HepG2 (cell line): ENCODE measurements around the gene EYA3. TPM values are rescaled to one million over a fixed set of nuclear protein-coding genes. Genes with fewer than 3 reads are reported as not detected.

Experiments used
- ATAC-seq: fragments of 200-7000 bp; cut with Tn5 transposase; 3 replicates; pipeline ENCODE4 v1.9.1; 2020; ENCODE audit warnings: mild to moderate bottlenecking, moderate library complexity
- BruUV-seq: library from RNA; stranded (reverse); fragments of 400-500 nt; replicated peaks from 2 replicates; lab custom pipeline; 2021; lab: Mats Ljungman, UMichigan
- CTCF ChIA-PET: fragments of 300-600 bp; formaldehyde crosslinking; extraction: SDS; loops from one replicate; lab custom pipeline; 2021; ENCODE audit warnings: low total read pairs, inconsistent platforms, low intra/inter-chr PET ratio; lab: Yijun Ruan, JAX
- POLR2A ChIA-PET: fragments of 350-600 bp; sonication (Branson Sonifier 250); formaldehyde crosslinking; loops from one replicate; lab custom pipeline; 2020; ENCODE audit warnings: antibody characterized with exemption, inconsistent platforms; lab: Yijun Ruan, JAX
- DNase-seq: peaks from one replicate; pipeline ENCODE4 v3.0.0-alpha.2; 2015; ENCODE audit warnings: low spot score
- FAIRE-seq: peaks from 3 replicates; lab custom pipeline; 2011; peaks lifted over from hg19 to GRCh38; lab: Jason Lieb, UNC
- H2AFZ ChIP-seq: one replicate; pipeline ENCODE4 v1.6.1; 2011; ENCODE audit warnings: low read length, inconsistent platforms
- H3K27ac ChIP-seq: fragments of 300-600 bp; 3 replicates; pipeline ENCODE4 v1.8.0; 2011; ENCODE audit warnings: mixed run types, mild to moderate bottlenecking, mixed read lengths, low read length, inconsistent platforms; ENCODE audit not compliant: insufficient read depth; ENCODE audit errors: extremely low read length
- H3K27me3 ChIP-seq, 2 experiments: fragments of 200-600 bp in 1 of 2; 2 replicates in 1 of 2; 3 replicates in 1 of 2; pipeline versions ENCODE4 v1.6.0 to v1.8.0; 2011; ENCODE audit warnings: low read length in 2 of 2, mild to moderate bottlenecking in 2 of 2, moderate library complexity in 2 of 2, inconsistent platforms in 1 of 2; ENCODE audit not compliant: insufficient read depth in 2 of 2, control insufficient read depth in 1 of 2
- H3K36me3 ChIP-seq, 2 experiments: fragments of 200-600 bp in 1 of 2; replicated peaks in 1 of 2; 2 replicates in 1 of 2; 3 replicates in 1 of 2; pipeline versions ENCODE4 v1.5.1 to v1.8.0; 2011; ENCODE audit warnings: low read length in 2 of 2, inconsistent platforms in 1 of 2; ENCODE audit not compliant: insufficient read depth in 2 of 2, control insufficient read depth in 1 of 2
- H3K4me1 ChIP-seq: 2 replicates; pipeline ENCODE4 v1.5.1; 2012; ENCODE audit warnings: low read length, inconsistent platforms; ENCODE audit not compliant: insufficient read depth
- H3K4me2 ChIP-seq: 2 replicates; pipeline ENCODE4 v1.6.0; 2011; ENCODE audit warnings: low read depth, low read length, inconsistent platforms
- H3K4me3 ChIP-seq, 3 experiments: fragments of 200-600 bp in 1 of 3; sonication (generic), shearing (Covaris generic) in 1 of 3; replicated peaks in 1 of 3; 2 replicates each; pipeline ENCODE4 v1.5.1; 2011 to 2016; ENCODE audit warnings: low read length in 3 of 3, inconsistent platforms in 2 of 3, low read depth in 2 of 3, mild to moderate bottlenecking in 2 of 3, control low read depth in 1 of 3, mixed read lengths in 1 of 3; ENCODE audit not compliant: insufficient read depth in 1 of 3
- H3K79me2 ChIP-seq: one replicate; pipeline ENCODE4 v1.6.1; 2011; ENCODE audit warnings: low read length, inconsistent platforms; ENCODE audit not compliant: insufficient read depth
- H3K9ac ChIP-seq: 2 replicates; pipeline ENCODE4 v1.6.0; 2011; ENCODE audit warnings: mild to moderate bottlenecking, low read depth, low read length, inconsistent platforms; ENCODE audit not compliant: insufficient read depth
- H3K9me3 ChIP-seq: 2 replicates; pipeline ENCODE4 v1.5.1; 2012; ENCODE audit warnings: mild to moderate bottlenecking, low read length
- H4K20me1 ChIP-seq: 2 replicates; pipeline ENCODE4 v1.6.0; 2011; ENCODE audit warnings: inconsistent platforms, mild to moderate bottlenecking, low read length, moderate library complexity; ENCODE audit not compliant: insufficient read depth
- EHMT2 ChIP-seq: fragments of 200-600 bp; sonication (generic); IDR thresholded peaks from 2 replicates; pipeline ENCODE4 v1.7.0; 2017; ENCODE audit warnings: antibody characterized with exemption, low read depth, low read length, borderline replicate concordance
- GRHL1 ChIP-seq: sonication (generic); formaldehyde crosslinking; conservative IDR thresholded peaks from 2 replicates; pipeline ENCODE4 v1.8.0; 2022; ENCODE audit warnings: missing genetic modification reagents
- SNAPC2 ChIP-seq: sonication (generic); formaldehyde crosslinking; IDR thresholded peaks from 2 replicates; pipeline ENCODE4 v1.8.1; 2022; ENCODE audit warnings: mild to moderate bottlenecking, missing genetic modification reagents
- SOX13 ChIP-seq, 3 experiments: fragments of 450-650 bp in 1 of 3; sonication (generic) in 1 of 3; formaldehyde crosslinking in 1 of 3; IDR thresholded peaks in 2 of 3; conservative IDR thresholded peaks in 1 of 3; 2 replicates each; pipeline versions ENCODE4 v1.5.0 to v1.6.1; 2016 to 2020; ENCODE audit warnings: antibody characterized with exemption in 1 of 3, mild to moderate bottlenecking in 1 of 3, missing compliant biosample characterization in 1 of 3, missing genetic modification reagents in 1 of 3, moderate library complexity in 1 of 3
- ZNF225 ChIP-seq: sonication (generic); formaldehyde crosslinking; IDR thresholded peaks from 2 replicates; pipeline ENCODE4 v1.4.0; 2020; ENCODE audit warnings: mild to moderate bottlenecking, missing genetic modification reagents
- ZNF737 ChIP-seq: sonication (generic); formaldehyde crosslinking; IDR thresholded peaks from 2 replicates; pipeline ENCODE4 v1.5.0; 2020; ENCODE audit warnings: missing genetic modification reagents, mild to moderate bottlenecking, borderline replicate concordance
- WGBS: methylation state at CpG from one replicate; pipeline ENCODE4 v1.1.6; 2017; ENCODE audit warnings: low lambda C conversion rate; 5-methylcytosine and 5-hydroxymethylcytosine counted together
- in situ Hi-C: cut with HindIII; loops from 2 replicates; pipeline ENCODE4 v1.10.0; 2017; ENCODE audit warnings: low pct_unique_long_range_greater_than_20kb; ENCODE audit not compliant: extremely low pct_ligation_motif_present
- intact Hi-C: fragments of 100-400 bp; cut with micrococcal nuclease; formaldehyde crosslinking; loops from one replicate; pipeline ENCODE4 v1.10.0; 2022; ENCODE audit not compliant: unreplicated experiment
- polyA plus RNA-seq, 8 experiments: library from polyadenylated mRNA; depleted of rRNA in 3 of 8; stranded (reverse) in 7 of 8; unstranded in 1 of 8; fragments of >200 nt; fragmentation: Illumina TruSeq in 4 of 8; extraction: Trizol in 4 of 8; gene quantifications; 2 replicates each; pipeline versions ENCODE4 v1.2.1 to v1.2.3, GENCODE V29; 2011 to 2016; ENCODE audit warnings: low read depth in 4 of 8, missing spikeins in 1 of 8, mixed read lengths in 1 of 8; ENCODE audit not compliant: insufficient read depth in 1 of 8
- total RNA-seq, 5 experiments: library from RNA; depleted of rRNA; stranded (reverse); fragments of >200 nt; fragmentation: Illumina TruSeq; extraction: Trizol; gene quantifications; 2 replicates each; pipeline ENCODE4 v1.2.3, GENCODE V29; 2016; ENCODE audit warnings: low read depth in 1 of 5
- TF ChIP-seq, protein P1 (sequence below): IDR thresholded peaks from 2 replicates; pipeline ENCODE4 v1.6.1; 2016; ENCODE audit warnings: low read depth
- TF ChIP-seq, protein P2 (sequence below): sonication (generic); formaldehyde crosslinking; conservative IDR thresholded peaks from 2 replicates; pipeline ENCODE4 v1.8.1; 2023; ENCODE audit warnings: missing genetic modification reagents

EYA3 gene
- total and polyA plus RNA-seq, 2 of the 13 experiments (the other 11 are each of a cell fraction or from before 2014, with no cell fraction given) = 13.9 to 19.7 TPM

DNA sequence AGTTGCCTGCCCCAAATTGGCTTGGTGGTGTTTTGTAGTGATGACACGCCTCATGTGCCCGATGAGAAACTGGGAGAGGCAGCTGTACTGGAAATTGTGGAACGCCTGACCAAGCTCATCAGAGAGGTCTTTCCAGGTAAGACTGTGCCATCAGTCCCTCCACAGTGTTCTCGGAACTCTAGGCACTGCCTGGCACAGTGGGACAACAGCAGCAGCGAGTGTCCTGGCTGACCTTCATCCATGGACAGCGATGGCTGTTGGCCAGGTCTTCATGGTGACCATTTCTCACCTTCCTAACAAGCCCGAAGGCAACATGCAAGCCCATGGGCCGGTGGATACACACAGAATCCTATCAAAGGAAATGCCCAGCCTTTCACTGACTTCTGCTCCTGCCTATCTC is 139.4 kb downstream of the EYA3 start:
- POLR2A ChIA-PET = no interaction called here

More for the DNA sequence above, 139.4 kb downstream of the EYA3 start:
- in situ Hi-C loops = no loop called here
- no peaks in the 10 kb centered on the region for H3K9me3 ChIP-seq
- ATAC-seq (no peak), DNase-seq (no peak), FAIRE-seq (no peak)
- no peak overlapping the region for H3K27ac ChIP-seq
- H2AFZ ChIP-seq = no peak overlapping the region
- H3K4me3 ChIP-seq = no peak overlapping the region
- no peaks in the 10 kb centered on the region for H3K79me2 ChIP-seq
- CTCF ChIA-PET = no interaction called here
- H3K4me2 ChIP-seq = no peak overlapping the region
- no TSS peak for BruUV-seq
- WGBS = 83% methylated on average over 4 of the region's 8 CpGs
- intact Hi-C loops = no loop called here
- TF ChIP-seq EHMT2 (no peak), ZNF737 (CRISPR knock-in tag) (no peak), GRHL1 (CRISPR knock-in tag) (no peak), SNAPC2 (no peak), SOX13 (IDR thresholded peaks at IDR 0.05) (no peak), SOX13 (CRISPR knock-in tag; conservative IDR thresholded peaks at IDR 0.05 in 1 of 2, IDR thresholded peaks at IDR 0.05 in 1 of 2) (no peak), ZNF225 (CRISPR knock-in tag) (no peak)
- TF ChIP-seq, protein P1, sequence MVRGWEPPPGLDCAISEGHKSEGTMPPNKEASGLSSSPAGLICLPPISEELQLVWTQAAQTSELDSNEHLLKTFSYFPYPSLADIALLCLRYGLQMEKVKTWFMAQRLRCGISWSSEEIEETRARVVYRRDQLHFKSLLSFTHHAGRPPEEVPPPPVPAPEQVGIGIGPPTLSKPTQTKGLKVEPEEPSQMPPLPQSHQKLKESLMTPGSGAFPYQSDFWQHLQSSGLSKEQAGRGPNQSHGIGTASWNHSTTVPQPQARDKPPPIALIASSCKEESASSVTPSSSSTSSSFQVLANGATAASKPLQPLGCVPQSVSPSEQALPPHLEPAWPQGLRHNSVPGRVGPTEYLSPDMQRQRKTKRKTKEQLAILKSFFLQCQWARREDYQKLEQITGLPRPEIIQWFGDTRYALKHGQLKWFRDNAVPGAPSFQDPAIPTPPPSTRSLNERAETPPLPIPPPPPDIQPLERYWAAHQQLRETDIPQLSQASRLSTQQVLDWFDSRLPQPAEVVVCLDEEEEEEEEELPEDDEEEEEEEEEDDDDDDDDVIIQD (CRISPR knock-in tag) = no peak
- TF ChIP-seq, protein P2, sequence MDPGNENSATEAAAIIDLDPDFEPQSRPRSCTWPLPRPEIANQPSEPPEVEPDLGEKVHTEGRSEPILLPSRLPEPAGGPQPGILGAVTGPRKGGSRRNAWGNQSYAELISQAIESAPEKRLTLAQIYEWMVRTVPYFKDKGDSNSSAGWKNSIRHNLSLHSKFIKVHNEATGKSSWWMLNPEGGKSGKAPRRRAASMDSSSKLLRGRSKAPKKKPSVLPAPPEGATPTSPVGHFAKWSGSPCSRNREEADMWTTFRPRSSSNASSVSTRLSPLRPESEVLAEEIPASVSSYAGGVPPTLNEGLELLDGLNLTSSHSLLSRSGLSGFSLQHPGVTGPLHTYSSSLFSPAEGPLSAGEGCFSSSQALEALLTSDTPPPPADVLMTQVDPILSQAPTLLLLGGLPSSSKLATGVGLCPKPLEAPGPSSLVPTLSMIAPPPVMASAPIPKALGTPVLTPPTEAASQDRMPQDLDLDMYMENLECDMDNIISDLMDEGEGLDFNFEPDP (CRISPR knock-in tag) = no peak
- no peaks in the 10 kb centered on the region for H3K36me3 ChIP-seq
- H3K27me3 ChIP-seq = no peaks in the 10 kb centered on the region
- no peaks in the 10 kb centered on the region for H4K20me1 ChIP-seq
- peaks cover 28% of the 10 kb centered on the region for H3K4me1 ChIP-seq
- no peak overlapping the region for H3K9ac ChIP-seq
